Mesothelial cell of epicardium (in vitro differentiated cells): Measurements from ENCODE around the gene ATP6V1E1. TPM values are rescaled to one million over a fixed set of nuclear protein-coding genes. Genes with fewer than 3 reads are reported as not detected.

Source experiments
- DNase-seq, 2 experiments: peaks; one replicate each; pipeline ENCODE4 v3.0.0; 2021; ENCODE audit warnings: low spot score in 2 of 2; ENCODE audit not compliant: unreplicated experiment in 2 of 2
- H3K27ac Mint-ChIP-seq: 2 replicates; pipeline ENCODE4 v1.8.0; 2021; ENCODE audit warnings: mixed read lengths
- H3K27me3 Mint-ChIP-seq: 2 replicates; pipeline ENCODE4 v1.8.0; 2021; ENCODE audit warnings: low read depth, mixed read lengths
- H3K36me3 Mint-ChIP-seq: 2 replicates; pipeline ENCODE4 v1.8.0; 2021; ENCODE audit warnings: mixed read lengths
- H3K4me1 Mint-ChIP-seq: 2 replicates; pipeline ENCODE4 v1.8.0; 2021; ENCODE audit warnings: mixed read lengths
- H3K4me3 Mint-ChIP-seq: 2 replicates; pipeline ENCODE4 v1.8.0; 2021; ENCODE audit warnings: mild to moderate bottlenecking, moderate library complexity, mixed read lengths
- H3K9me3 Mint-ChIP-seq: 2 replicates; pipeline ENCODE4 v1.8.0; 2021; ENCODE audit warnings: mixed read lengths
- total RNA-seq: library from RNA; stranded (reverse); gene quantifications from 3 replicates; pipeline ENCODE4 v1.2.1, GENCODE V29; 2021
- TF ChIP-seq, protein P1 (sequence below): fragments of 200-600 bp; sonication (generic); IDR thresholded peaks from one replicate; pipeline ENCODE4 v1.5.0; 2021; ENCODE audit warnings: antibody characterized with exemption; ENCODE audit not compliant: unreplicated experiment

The ATP6V1E1 gene
- total RNA-seq, 1 donor from 2014 or later: 53.2 TPM

DNA sequence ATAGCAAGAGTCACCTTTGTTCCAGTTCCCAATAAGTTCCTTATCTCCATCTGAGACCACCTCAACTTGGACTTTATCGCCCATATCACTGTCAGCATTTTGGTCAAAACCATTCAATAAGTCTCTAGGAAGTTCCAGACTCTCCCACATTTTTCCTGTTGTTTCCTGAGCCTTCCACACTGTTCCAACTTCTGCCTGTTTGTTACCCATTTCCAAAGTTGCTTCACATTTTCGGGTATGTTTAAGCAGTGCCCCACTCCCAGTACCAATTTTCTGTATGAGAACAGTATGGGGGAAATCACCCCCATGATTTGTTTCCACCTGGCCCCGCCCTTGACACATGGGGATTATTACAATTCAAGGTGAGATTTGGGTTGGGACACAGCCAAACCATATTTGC, 36.7 kb upstream of the ATP6V1E1 start:
- no peaks in the 10 kb centered on the region for H3K27me3 Mint-ChIP-seq
- H3K27ac Mint-ChIP-seq: no peak overlapping the region
- H3K4me3 Mint-ChIP-seq: no peak overlapping the region
- peaks cover 11% of the 10 kb centered on the region for H3K9me3 Mint-ChIP-seq
- no peaks in the 10 kb centered on the region for H3K4me1 Mint-ChIP-seq
- H3K36me3 Mint-ChIP-seq: peaks cover 42% of the 10 kb centered on the region
- TF ChIP-seq, protein P1, sequence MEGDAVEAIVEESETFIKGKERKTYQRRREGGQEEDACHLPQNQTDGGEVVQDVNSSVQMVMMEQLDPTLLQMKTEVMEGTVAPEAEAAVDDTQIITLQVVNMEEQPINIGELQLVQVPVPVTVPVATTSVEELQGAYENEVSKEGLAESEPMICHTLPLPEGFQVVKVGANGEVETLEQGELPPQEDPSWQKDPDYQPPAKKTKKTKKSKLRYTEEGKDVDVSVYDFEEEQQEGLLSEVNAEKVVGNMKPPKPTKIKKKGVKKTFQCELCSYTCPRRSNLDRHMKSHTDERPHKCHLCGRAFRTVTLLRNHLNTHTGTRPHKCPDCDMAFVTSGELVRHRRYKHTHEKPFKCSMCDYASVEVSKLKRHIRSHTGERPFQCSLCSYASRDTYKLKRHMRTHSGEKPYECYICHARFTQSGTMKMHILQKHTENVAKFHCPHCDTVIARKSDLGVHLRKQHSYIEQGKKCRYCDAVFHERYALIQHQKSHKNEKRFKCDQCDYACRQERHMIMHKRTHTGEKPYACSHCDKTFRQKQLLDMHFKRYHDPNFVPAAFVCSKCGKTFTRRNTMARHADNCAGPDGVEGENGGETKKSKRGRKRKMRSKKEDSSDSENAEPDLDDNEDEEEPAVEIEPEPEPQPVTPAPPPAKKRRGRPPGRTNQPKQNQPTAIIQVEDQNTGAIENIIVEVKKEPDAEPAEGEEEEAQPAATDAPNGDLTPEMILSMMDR: no peak
- no peak for DNase-seq

DNA sequence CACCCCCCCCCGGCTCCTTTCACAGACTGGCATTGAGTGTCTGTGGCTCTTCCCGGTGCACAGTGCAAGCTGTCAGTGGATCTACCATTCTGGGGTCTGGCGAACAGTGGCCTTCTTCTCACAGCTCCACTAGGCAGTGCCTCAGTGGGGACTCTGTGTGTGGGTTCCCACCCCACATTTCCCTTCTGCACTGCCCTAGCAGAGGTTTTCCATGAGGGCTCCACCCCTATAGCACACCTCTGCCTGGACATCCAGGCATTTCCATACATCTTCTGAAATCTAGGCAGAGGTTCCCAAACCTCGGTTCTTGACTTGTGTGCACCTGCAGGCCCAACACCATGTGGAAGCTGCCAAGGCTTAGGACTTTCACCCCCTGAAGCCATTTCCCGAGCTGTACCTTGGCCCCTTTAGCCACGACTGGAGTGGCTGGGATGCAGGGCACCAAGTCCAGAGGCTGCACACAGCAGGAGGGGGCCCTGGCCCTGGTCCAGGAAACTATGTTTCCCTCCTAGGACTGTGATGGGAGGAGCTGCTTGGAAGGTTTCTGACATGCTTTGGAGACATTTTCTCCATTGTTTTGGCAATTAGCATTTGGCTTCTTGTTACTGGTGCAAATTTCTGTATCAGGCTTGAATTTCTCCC, 36.0 kb upstream of the ATP6V1E1 start:
- H3K4me1 Mint-ChIP-seq: no peaks in the 10 kb centered on the region
- DNase-seq: no peak
- H3K9me3 Mint-ChIP-seq: peaks cover 11% of the 10 kb centered on the region
- no peak overlapping the region for H3K4me3 Mint-ChIP-seq
- TF ChIP-seq, protein P1: no peak
- H3K36me3 Mint-ChIP-seq: peaks cover 39% of the 10 kb centered on the region
- H3K27ac Mint-ChIP-seq: no peak overlapping the region
- H3K27me3 Mint-ChIP-seq: no peaks in the 10 kb centered on the region

GRCh38 chr22:17656870-17657395, 28.4 kb upstream of the ATP6V1E1 start:
- DNase-seq: no peak
- Mint-ChIP-seq H3K27ac (no peak overlapping the region), H3K4me3 (no peak overlapping the region), H3K36me3 (peaks cover 19% of the 10 kb centered on the region), H3K9me3 (no peaks in the 10 kb centered on the region), H3K4me1 (no peaks in the 10 kb centered on the region), H3K27me3 (no peaks in the 10 kb centered on the region)
- TF ChIP-seq, protein P1: no peak

- TF ChIP-seq, protein P1: no peak
- Mint-ChIP-seq H3K9me3 (no peaks in the 10 kb centered on the region), H3K4me1 (no peaks in the 10 kb centered on the region), H3K4me3 (no peak overlapping the region), H3K27ac (no peak overlapping the region), H3K27me3 (no peaks in the 10 kb centered on the region), H3K36me3 (peaks cover 14% of the 10 kb centered on the region)
- DNase-seq: no peak
Measured at GRCh38 chr22:17655289-17655688, 26.7 kb upstream of the ATP6V1E1 start.

GRCh38 chr22:17648569-17648968, 20.0 kb upstream of the ATP6V1E1 start:
- TF ChIP-seq, protein P1: no peak
- no peaks in the 10 kb centered on the region for H3K4me1 Mint-ChIP-seq
- no peaks in the 10 kb centered on the region for H3K9me3 Mint-ChIP-seq
- H3K27me3 Mint-ChIP-seq: no peaks in the 10 kb centered on the region
- H3K27ac Mint-ChIP-seq: no peak overlapping the region
- peaks cover 7% of the 10 kb centered on the region for H3K36me3 Mint-ChIP-seq
- no peak for DNase-seq
- H3K4me3 Mint-ChIP-seq: no peak overlapping the region
